ENCODE measurements around the gene OBSCN.
"Not testable (repeated sequence)": the region's sequence is repeated elsewhere in the genome, so short reads cannot be mapped to it uniquely, and the experiment has no call there.

OBSCN gene

DNA sequence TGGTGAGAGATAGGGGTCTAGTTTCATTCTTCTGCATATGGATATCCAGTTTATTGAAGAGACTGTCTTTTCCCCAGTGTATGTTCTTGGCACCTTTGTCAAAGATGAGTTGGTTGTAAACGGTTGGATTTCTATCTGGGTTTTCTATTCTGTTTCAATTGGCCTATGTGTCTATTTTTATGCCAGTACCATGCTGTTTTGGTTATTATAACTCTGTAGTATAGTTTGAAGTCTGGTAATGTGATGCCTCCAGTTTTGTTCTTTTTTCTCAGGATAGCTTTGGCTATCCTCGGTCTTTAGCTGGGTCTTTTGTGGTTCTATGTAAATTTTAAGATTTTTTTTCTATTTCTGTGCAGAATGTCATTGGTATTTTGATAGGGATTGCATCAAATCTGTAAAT, 19.6 kb upstream of the OBSCN start:
- DNase-seq: not testable (repeated sequence)

DNA sequence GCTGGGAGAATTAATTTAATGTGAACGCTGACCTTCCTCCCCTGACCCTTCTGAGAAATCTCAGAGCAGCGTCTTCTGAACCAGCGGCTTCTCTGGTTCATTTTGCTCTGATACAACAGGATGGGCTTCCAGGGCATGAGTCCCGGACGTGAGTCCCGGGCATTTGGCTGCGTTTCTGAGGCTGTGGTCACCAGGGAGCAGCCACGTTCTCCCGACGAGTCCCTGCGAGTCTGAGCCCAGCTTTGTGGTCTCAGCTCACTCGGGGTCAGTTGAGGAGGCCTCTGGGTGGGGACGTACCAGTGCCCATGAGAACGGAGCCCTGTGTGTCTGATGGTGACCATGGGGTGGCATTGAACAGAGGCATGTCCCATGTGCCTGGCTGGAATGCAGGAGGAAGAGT, 17.7 kb upstream of the OBSCN start:
- no peak for DNase-seq

DNA sequence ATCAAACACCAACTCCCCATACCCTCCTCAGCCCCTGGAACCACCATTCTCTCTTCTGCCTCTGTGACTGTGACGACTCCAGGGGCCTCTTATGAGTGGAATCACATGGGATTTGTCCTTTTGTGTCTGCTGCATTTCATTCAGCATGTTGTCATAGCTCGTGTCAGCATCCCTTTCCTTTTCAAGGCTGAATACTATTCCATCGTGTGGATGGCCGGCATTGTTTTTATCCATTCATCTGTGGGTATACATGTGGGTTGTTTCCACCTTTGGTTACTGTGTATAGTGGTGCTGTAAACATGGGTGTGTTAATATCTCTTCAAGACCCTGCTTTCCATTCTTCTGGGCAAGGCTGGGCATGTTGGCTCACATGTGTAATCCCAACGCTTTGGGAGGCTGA, 17.1 kb upstream of the OBSCN start:
- no peak for DNase-seq

DNA sequence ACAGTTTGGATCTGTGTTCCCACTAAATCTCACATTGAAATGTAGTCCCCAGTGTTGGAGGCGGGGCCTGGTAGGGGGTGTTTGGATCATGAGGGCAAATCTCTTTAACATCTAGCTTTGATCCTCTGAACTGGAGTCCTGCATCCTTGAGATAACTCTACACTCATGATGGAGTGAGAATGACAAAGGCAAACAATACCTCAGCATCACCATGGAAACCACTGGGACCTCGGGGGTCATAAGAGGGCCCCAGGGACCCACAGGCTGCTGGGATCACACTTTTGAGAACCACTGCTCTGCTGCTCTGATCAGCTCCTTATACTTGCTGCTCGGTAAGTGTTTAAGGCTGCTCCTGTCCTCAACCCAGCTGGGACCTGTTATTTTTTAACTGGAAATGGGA, 13.4 kb upstream of the OBSCN start:
- no peak for DNase-seq

DNA sequence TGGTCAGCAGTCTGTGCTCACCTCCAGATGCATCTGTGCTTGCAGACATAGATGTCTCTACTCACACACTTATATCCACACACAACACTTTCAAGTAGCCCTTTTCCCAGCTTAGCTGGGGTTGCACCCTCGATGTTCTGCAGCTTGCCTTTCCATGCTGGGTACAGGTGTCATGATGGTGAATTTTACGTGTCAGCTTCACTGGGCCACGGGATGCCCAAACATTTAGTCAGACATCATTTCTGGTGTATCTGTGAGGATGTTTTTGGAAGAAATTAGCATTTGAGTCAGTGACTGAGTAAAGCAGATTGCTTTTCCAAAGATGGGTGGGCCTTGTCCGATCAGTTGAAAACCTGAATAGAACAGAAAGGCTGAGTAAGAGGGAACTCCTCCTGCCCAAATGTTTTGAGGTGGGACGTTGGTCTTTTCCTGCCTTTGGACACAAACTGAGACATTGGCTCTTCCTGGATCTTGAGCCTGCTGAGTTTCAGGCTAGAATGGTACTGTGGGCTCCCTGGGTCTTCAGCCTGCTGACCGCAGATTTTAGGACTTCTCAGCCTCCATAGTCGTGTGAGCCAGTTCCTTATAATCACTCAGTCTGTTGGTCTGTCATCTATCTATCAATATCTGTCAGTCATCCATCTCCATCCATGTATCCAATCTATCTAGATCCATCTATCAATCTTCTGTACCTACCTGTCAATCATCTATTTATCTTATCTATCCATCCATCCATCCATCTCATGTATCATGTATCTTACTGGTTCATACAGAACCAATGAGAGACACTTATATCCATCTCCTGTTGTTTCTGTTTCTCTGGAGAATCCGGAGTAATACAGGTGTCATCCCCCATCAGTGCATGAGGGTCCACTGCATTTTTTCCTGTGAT, 12.7 kb upstream of the OBSCN start:
- DNase-seq: no peak

DNA sequence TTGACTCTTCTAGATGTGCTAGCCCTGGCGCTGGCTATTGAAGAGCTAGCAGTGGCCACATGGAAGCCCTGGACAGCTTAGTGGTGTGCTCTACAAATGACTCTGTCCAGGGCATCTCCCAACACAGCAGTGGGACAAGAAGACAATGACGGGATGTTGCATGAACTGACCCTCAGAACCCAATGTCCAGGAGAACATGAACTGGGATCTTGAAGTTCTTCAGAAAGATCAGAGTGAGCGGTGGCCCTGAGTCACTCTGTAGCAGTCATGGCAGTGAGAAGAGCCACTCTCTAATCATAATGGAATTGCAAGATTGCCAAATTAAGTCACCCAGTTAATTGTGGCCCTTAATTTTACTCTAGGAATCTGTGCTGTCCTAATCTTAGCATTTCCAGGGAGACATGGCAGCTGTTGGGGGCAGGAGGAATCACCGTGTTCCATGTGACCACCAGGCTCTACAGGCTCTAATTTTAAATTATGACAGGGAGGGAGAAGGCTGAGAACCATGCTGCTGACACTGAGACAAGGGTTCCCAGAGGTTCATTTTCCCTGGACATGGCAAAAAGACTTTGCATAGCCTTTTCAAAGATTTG, 10.2 kb upstream of the OBSCN start:
- DNase-seq: no peak

DNA sequence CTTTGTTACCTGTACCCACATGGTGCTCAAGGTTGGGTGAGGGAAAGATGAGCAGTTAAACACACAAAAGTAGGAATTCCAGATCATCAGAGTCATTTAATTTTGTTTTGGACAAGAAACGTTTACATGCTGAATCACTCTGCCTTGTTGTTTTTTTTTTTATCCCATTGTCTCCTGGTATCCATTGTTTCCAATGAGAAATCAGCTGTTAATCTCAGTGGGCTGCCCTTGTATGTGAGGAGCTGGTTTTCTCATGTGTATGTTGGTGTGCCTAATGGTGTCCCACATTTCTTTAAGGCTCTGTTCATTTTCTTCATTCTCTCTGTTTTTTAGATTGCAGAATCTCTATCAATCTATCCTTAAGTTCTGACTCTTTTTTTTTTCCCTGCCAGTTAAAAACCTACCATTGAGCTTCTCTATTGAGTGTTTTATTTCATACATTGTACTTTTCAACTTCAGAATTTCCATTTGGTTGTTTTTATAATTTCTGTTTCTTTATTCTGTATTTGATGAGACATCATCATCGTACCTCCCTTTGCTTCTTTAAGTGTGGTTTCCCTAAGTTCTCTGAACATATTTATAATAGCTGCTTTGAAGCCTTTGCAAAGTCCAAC, 8.8 kb upstream of the OBSCN start:
- DNase-seq: no peak

DNA sequence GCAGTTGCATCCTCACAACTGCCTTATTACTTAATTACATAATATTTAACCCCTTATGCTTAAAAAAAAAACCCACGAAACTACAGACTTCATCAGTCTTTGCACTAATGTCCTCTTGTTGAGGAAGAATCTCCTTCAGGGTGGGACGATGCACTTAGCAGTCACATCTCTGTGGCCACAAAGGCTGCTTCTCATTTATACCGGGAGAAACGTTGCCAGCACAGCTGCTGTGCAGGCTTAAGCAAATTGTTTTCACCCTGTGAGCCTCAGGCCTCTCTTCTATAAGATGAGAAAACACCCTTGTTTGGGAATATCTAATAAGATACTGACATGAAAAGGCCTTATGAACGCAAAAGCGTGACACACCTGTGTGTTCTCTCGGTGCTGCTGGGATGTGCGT, 2.9 kb upstream of the OBSCN start:
- no peak for DNase-seq

DNA sequence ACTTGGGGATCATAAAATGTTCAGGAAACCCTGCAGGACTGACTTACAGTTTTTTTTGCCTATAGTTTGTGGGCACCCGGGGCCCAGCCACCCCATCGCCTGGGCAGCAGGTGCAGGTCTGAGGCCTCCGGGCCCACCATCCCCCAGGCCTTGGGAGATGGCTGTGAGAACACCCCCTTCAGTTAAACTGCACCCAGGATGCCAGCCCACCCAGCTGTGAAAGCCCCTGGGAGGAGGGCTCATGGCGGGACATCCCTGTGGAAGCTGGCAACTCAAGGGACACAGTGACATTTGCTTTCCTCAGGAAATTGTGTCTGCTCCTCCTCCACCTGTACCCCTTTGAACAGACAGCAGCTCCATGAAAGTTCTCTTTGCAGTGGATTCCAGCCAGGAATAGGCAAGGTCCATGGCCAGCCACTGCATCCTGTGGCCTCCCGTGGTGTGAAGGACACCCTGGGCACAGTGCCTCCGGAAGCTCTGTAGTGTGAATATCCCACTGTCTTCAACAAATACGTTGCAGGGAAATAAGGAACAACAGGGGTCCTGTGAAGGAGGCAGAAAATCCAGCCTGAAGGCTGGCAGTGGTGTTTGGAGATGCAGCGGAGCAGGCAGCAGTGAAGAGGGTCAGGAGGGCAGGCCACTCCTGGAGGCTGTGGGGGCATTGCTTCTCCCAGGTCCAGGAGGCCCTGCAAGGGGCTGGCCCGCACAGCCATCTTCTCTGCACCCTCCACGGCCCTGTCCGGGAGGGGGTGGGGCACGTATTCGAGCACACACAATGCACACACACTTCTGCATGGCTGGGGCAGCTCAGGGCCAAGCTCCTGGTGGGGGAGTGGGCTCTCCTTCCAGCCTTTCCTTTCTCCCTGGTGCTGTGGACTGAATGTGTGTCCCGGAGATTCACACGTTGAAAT, 2.1 kb upstream of the OBSCN start:
- DNase-seq: no peak

DNA sequence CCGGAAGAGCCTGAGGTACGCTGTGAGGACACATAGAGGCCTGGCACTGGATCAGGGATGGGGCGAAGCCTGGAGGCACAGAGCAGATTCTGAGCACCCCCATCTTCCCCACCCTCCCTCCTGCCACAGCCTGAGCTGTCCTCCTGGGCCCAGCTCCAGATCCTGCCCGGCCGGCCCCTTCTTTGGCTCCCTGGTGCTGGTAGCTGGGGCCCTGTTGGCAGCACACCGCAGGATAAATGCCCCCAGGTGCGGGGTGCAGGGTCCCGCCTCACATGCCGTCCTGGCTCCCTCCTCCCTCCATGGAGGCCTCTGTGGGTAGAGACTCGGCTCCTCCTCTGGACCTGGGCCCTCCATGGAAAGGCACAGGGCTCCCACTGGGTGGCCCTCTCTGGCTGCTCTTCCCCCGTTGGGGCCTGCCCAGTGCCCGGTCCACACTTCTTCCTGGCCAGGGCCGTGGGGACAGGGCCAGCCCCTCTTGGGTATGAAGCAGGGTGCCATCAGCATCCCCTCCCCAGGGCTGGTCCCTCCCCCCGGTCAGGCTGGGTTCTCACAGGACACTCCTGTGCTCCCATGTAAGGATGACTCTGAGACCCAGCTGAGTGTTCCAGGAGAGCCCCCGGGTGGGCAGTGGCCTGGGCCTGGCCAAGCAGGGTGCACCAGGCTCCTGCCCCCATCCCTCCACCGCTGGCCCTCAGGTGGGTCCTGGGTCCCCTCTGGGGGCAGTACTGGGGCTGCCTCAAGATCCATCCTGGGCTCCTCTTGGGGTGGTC, 1.1 kb upstream of the OBSCN start:
- DNase-seq: no peak

DNA sequence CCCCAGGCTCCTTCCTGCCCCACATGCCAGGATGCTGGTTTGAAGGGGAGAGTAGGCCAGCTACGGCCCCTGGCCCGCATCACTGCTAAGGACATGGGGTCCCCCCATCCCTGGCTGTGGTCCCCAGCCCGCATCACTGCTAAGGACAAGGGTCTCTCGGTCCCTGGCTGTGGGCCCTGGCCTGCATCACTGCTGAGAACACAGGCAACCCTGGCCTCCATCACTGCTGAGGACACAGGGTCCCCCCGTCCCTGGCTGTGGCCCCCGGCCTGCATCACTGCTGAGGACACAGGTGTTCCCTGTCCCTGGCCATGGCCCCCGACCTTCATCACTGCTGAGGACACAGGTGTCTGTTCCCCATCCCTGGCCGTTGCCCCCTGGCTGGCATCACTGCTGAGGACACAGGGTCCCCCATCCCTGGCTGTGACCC, 448 bp upstream of the OBSCN start:
- no peak for DNase-seq

DNA sequence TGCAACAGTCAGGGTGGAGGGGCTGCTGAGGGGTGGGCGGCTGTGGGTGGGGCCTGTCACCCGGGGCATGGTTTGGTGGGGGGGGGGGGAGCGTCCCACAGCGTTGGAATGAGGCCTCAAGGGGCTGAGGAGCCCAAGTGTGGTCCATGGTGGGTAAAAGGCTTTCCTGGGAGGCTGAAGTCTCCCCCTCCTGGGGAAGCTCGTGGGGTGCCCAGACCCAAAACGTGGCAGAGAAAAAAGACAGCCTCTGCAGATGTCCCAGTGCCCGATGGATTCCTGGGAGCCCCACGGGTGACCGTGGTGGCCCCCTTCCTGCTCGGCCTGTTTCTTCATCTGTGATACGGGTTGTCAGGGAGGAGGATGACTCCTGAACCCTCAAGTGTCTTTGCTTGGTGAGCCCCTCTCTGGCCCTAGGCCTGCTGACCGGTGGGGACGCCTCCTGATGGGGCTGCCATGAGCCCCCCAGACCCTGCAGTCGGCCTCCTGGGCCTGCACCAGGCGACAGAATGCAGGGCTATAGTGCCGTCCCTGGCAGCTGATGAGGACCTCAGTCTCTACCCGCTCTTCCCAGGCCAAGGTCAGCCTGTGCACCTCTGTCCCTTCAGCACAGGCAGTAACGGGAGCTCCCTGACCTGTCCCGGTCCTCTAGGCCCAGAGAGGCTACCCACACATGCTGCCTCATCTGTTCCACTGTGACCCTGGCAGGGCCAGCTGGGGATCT, 1.1 kb downstream of the OBSCN start:
- no peak for DNase-seq

DNA sequence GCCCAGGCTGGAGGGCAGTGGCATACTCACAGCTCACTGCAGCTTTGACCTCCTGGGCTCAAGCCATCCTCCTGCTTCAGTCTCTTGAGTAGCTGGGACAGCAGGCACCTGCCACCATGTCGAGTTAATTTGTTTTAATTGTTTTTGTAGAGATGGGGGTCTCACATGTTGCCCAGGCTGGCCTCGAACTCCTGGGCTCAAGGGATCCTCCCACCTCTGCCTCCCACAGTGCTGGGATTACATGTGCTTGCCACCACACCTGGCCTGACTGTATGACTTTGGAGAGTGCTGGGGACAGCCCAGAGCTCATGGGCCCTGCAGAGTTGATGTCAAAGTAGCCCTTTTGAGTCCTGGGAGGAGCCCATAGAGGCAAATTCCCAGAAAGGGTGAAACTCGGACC, 1.8 kb downstream of the OBSCN start:
- DNase-seq: no peak

DNA sequence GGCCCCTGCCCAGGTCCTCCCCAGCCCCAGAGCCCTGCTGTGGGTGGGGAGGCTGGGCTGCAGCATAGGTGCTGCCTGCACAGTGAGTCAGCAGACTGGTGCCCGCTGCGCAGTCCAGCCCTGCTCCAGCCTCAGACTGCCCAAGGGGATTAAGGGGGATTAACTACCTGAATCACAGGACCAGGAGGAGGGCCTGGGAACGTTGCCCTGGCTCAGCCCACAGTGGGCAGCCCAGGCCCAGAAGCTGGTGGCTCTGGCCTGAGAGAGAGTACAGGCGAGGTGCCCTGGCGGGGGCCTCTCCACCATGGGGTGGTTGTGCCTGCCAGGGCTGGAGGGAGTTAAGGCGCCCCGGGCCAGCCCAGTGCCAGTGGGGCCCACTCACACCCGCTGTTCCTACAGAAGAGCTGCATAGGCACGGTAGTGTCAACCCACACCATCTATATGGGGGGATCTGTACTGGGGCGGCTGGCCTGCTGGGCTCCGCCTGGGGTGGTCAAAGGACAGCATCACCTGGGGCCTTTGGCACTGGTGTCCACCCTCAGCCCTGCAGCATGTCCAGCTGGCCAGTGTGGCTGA, 2.3 kb downstream of the OBSCN start:
- DNase-seq: no peak

DNA sequence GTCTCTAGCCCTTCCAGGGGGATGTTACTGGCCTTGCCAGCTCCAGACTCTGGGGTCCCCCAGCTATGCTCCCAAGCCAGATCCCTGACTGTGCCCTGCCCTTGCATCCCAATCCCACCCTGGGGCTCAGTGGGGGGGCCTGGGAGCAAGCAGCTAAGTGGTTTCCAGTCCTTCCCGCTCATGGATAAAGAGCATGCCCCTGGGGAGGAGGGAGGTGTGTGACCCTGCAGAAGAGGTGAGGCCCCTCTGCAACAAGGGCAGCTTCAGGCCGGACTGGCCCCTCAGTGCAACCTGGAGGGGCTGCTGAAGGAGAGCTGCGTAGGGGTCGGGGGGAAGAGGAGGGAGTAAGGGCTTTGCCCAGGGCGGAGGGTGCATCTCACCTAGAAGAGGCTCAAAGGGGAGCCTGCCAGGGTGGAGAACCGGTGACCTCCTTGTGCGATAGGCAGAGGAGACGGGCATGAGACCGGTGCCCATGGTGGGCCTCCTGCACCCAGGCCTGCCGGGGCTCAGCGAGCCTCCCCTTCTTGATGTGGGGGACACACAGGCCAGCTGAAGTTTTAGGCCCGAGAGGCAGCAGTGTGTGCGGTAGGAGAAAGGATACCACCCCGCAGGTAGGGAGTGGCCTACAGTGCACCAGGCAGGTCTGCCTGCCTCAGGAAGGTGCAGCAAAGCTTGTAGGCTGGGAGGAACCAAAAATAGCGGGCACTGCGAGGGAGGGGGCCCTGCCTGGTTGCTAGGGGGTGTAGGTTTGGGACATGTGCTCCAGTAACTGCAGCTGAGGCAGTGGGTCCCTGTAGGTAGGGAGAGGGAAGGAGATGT, 3.1 kb downstream of the OBSCN start:
- no peak for DNase-seq

DNA sequence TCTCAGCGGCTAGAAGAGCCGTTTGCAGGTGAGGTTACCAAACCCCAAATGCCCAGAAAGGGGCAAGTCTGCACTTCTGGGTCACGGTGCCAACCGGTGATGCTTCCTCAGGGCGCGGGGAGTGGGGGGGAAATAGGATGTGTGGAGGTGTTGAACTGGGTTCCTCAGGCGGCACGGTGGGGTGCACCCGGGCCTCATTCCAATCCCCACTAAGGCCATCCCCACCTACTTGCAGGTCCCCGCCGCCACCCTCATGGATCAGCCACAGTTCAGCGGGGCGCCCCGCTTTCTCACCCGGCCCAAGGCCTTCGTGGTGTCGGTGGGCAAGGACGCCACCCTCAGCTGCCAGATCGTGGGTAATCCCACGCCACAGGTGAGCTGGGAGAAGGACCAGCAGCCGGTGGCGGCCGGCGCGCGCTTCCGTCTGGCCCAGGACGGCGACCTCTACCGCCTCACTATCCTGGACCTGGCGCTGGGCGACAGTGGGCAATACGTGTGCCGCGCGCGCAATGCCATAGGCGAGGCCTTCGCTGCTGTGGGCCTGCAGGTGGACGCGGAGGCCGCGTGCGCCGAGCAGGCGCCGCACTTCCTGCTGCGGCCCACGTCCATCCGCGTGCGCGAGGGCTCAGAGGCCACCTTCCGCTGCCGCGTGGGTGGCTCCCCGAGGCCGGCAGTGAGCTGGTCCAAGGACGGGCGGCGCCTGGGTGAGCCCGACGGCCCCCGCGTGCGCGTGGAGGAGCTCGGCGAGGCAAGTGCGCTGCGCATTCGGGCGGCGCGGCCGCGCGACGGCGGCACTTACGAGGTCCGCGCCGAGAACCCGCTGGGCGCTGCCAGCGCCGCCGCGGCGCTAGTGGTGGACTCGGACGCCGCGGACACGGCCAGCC, 3.9 kb downstream of the OBSCN start:
- no peak for DNase-seq

DNA sequence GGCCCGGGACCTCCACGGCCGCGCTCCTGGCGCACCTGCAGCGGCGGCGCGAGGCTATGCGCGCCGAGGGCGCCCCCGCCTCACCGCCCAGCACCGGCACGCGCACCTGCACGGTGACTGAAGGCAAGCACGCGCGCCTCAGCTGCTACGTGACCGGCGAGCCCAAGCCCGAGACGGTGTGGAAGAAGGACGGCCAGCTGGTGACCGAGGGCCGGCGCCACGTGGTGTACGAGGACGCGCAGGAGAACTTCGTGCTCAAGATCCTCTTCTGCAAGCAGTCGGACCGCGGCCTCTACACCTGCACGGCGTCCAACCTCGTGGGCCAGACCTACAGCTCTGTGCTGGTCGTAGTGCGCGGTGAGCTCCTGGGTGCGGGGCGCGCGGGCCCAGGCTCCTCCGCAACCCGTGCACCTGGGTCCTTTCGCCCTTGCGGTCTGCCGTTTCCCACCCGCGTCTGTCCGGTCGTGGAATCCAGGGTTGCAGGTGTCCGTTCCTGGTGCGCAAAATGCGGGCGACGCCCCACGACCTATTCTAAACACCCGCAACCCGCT, 4.6 kb downstream of the OBSCN start:
- DNase-seq: no peak

DNA sequence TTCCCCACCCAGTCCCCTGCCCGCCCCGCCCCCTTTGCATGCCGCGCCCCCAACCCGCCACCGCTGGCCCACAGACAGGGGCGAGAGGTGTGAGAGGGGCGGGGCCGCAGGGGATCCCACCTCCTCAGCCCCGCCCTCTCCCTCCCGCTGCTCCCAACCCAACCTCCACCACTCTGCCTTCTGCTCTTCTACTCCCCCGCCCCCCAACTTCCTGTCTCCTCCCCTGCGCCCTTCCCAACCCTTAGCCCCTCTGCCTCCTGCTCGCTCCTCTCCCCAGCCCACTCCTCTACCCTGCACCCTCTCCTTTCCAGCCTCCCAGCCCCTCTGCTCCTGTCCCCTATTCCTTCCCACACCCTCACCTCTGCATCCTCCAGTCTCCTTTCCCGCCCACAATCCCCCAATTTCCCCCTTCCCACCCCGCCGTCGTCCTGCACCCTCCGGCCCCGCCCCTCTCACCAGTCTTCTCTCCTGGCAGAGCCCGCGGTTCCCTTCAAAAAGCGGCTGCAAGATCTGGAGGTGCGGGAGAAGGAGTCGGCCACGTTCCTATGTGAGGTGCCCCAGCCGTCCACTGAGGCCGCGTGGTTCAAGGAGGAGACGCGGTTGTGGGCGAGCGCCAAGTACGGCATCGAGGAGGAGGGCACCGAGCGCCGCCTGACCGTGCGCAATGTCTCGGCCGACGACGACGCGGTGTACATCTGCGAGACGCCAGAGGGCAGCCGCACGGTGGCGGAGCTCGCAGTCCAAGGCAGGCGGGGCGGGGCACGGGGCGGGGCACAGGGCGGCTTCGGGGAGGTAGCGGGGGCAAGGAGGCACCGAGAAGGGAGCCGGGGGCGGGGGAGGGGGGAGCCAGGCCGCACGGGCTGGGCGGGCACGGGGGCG, 5.4 kb downstream of the OBSCN start:
- DNase-seq: no peak
